ENCODE data around the gene CRYBA4. TPM values are rescaled to one million over a fixed set of nuclear protein-coding genes. Genes with fewer than 3 reads are reported as not detected.

CRYBA4 gene
- total RNA-seq, 1 experiment from 2014 or later: not detected

GRCh38 chr22:26651815-26652214, 30.1 kb downstream of the CRYBA4 start:
- H4K20me1 ChIP-seq (ENCODE audit: low read length): no peaks in the 10 kb centered on the region
- H3K36me3 ChIP-seq (ENCODE audit: low read depth, low read length): no peaks in the 10 kb centered on the region
- no peaks in the 10 kb centered on the region for H3K9me2 ChIP-seq (replicated peaks; ENCODE audit: low read length)
- intact Hi-C loops (cut with micrococcal nuclease): no loop called here
- H3K27ac ChIP-seq (ENCODE audit: low read length): no peak overlapping the region
- ATAC-seq: no peak
- H3K79me2 ChIP-seq (ENCODE audit: low read length): no peaks in the 10 kb centered on the region
- ChIA-PET CTCF (no interaction called here), POLR2A (ENCODE audit: unreplicated experiment) (no interaction called here)
- TF ChIP-seq EZH2 (IDR thresholded peaks at IDR 0.05; ENCODE audit: low read length, unreplicated experiment) (no peak), CTCF (conservative IDR thresholded peaks at IDR 0.05; ENCODE audit: low read depth, low read length) (no peak), EZH2phosphoT487 (IDR thresholded peaks at IDR 0.05; ENCODE audit: borderline replicate concordance, low read length) (no peak)
- BruUV-seq (replicated peaks): no TSS peak
- H2AFZ ChIP-seq (ENCODE audit: low read length): no peak overlapping the region
- H3F3A ChIP-seq (ENCODE audit: low read length, unreplicated experiment): no peaks in the 10 kb centered on the region
- H3K9ac ChIP-seq (ENCODE audit: low read length): no peak overlapping the region
- no peaks in the 10 kb centered on the region for H3K4me1 ChIP-seq (ENCODE audit: insufficient read depth, low read length)
- H3K27me3 ChIP-seq (ENCODE audit: low read length): peaks cover 60% of the 10 kb centered on the region
- H3K4me2 ChIP-seq (ENCODE audit: low read length): no peak overlapping the region
- H3K9me3 ChIP-seq (ENCODE audit: low read length): no peaks in the 10 kb centered on the region
- H3K4me3 ChIP-seq (ENCODE audit: low read length): no peak overlapping the region
- DNase-seq: no peak

- CTCF ChIA-PET: no interaction called here
- Histone ChIP-seq H3K9ac (ENCODE audit: low read length) (no peak within 1 kb of the TSS), H3K36me3 (ENCODE audit: low read depth, low read length) (no peaks in the 10 kb centered on the region), H2AFZ (ENCODE audit: low read length) (peak within 1 kb of the TSS; percentile 76; the same call in 1 of the 2 replicates), H3K27ac (ENCODE audit: low read length) (no peak within 1 kb of the TSS), H3K4me2 (ENCODE audit: low read length) (peak within 1 kb of the TSS; percentile 86), H3K9me3 (ENCODE audit: low read length) (no peaks in the 10 kb centered on the region), H4K20me1 (ENCODE audit: low read length) (no peaks in the 10 kb centered on the region), H3F3A (ENCODE audit: low read length, unreplicated experiment) (no peaks in the 10 kb centered on the region), H3K9me2 (replicated peaks; ENCODE audit: low read length) (no peaks in the 10 kb centered on the region), H3K4me3 (ENCODE audit: low read length) (peak within 1 kb of the TSS; percentile 61), H3K27me3 (ENCODE audit: low read length) (peaks cover 29% of the 10 kb centered on the region), H3K4me1 (ENCODE audit: insufficient read depth, low read length) (peaks cover 10% of the 10 kb centered on the region), H3K79me2 (ENCODE audit: low read length) (no peaks in the 10 kb centered on the region)
- DNase-seq (no peak), ATAC-seq (no peak)
- POLR2A ChIA-PET (ENCODE audit: unreplicated experiment): no interaction called here
- no TSS peak for BruUV-seq (replicated peaks)
- no peak for TF ChIP-seq EZH2 (IDR thresholded peaks at IDR 0.05; ENCODE audit: low read length, unreplicated experiment)
- intact Hi-C loops (cut with micrococcal nuclease): no loop called here
Observed at GRCh38 chr22:26656891-26657851, 35.4 kb downstream of the CRYBA4 start, which contains the start of gene MIAT. Gene MIAT, plus strand, starts transcription at chr22:26657588.

GRCh38 chr22:26658161-26658560, 36.4 kb downstream of the CRYBA4 start:
- no peaks in the 10 kb centered on the region for H3K36me3 ChIP-seq (ENCODE audit: low read depth, low read length)
- intact Hi-C loops (cut with micrococcal nuclease): no loop called here
- no TSS peak for BruUV-seq (replicated peaks)
- no peak overlapping the region for H3K27ac ChIP-seq (ENCODE audit: low read length)
- no peaks in the 10 kb centered on the region for H3K9me3 ChIP-seq (ENCODE audit: low read length)
- peaks cover 21% of the 10 kb centered on the region for H3K27me3 ChIP-seq (ENCODE audit: low read length)
- H3K4me1 ChIP-seq (ENCODE audit: insufficient read depth, low read length): peaks cover 10% of the 10 kb centered on the region
- no peaks in the 10 kb centered on the region for H4K20me1 ChIP-seq (ENCODE audit: low read length)
- peak overlapping the region; percentile 76; the same call in 1 of the 2 replicates for H2AFZ ChIP-seq (ENCODE audit: low read length)
- no peaks in the 10 kb centered on the region for H3K79me2 ChIP-seq (ENCODE audit: low read length)
- H3K4me3 ChIP-seq (ENCODE audit: low read length): peak overlapping the region; percentile 61
- DNase-seq (no peak), ATAC-seq (no peak)
- H3K9me2 ChIP-seq (replicated peaks; ENCODE audit: low read length): no peaks in the 10 kb centered on the region
- CTCF ChIA-PET: no interaction called here
- H3F3A ChIP-seq (ENCODE audit: low read length, unreplicated experiment): no peaks in the 10 kb centered on the region
- TF ChIP-seq EZH2 (IDR thresholded peaks at IDR 0.05; ENCODE audit: low read length, unreplicated experiment): no peak
- TF ChIP-seq CTCF (conservative IDR thresholded peaks at IDR 0.05; ENCODE audit: low read depth, low read length): no peak
- TF ChIP-seq EZH2phosphoT487 (IDR thresholded peaks at IDR 0.05; ENCODE audit: borderline replicate concordance, low read length): no peak
- peak overlapping the region; percentile 86 for H3K4me2 ChIP-seq (ENCODE audit: low read length)
- no peak overlapping the region for H3K9ac ChIP-seq (ENCODE audit: low read length)
- POLR2A ChIA-PET (ENCODE audit: unreplicated experiment): no interaction called here

Measured in PC-3 (cell line).